Erythroblast (primary cell): ENCODE data around the gene GLIS2.

Experiments
- GATA1 ChIP-seq: IDR thresholded peaks from 2 replicates; pipeline ENCODE4 v1.6.1; 2011; ENCODE audit warnings: low read depth, mild to moderate bottlenecking, control low read depth, low read length, moderate library complexity
- POLR2A ChIP-seq: IDR thresholded peaks from 2 replicates; pipeline ENCODE4 v1.6.1; 2011; ENCODE audit warnings: mild to moderate bottlenecking, low read length

DNA sequence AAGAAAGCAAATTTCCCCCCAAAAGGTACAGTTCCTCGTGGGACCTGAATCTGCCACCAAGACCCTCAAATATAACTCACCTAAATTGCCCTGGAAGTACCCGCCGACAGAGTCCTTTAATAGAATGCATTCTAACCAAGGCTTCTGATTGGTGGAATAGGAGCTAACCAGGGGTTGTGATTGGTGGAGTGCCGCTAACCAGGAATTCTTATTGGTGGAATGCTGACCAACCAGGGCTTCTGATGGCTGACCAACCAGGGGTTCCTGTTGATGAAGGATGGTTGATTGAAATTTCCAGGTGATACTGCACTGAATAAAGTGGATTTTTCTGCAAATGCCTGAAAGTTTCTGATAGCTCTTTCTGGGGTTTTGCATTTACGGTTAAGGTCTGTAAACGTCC lies 49.5 kb upstream of the GLIS2 start:
- TF ChIP-seq POLR2A, result no peak
- TF ChIP-seq GATA1, result no peak
